ENCODE data around the gene PLCD3.

The PLCD3 gene

DNA sequence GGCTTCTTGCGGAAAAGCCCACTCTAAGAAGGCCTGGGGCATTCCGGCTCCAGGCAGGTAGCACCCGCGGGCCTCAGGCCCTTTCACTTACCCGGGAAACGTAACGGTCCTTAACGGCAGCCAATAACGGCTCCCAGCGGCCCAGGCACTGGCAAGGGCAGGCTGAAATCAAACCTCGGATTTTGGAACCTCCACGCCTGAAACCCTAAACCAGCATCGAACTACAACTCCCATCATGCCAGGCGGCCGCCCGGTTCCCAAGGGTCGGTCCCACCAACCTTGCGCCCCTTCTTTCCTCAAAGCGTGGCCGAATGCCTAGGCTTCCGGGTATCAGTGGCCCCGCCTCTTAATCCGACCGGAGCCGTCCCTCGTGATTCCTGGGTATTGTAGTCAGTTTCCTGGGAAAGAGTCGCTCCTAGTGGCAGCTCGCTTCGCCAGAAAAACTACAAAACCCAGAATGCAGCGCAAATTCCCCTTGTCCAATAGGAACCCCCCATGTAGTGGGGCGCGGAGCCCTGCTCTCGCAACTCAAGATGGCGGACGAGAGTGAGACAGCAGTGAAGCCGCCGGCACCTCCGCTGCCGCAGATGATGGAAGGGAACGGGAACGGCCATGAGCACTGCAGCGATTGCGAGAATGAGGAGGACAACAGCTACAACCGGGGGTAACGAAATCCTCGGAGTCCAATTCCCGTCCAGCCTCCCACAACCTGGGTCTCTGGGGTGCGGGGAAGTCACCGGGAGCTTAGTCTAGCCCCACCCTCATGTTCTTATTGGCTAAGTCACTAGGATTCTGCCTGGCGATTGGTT is 71.3 kb downstream of the PLCD3 start, which contains the start of gene NMT1:
NMT1 (plus strand) TSS at position 521 of the 809 bp plus-strand sequence; CDS start at position 534, 13 bp downstream.
- DNase-seq: peak; percentile 98

DNA sequence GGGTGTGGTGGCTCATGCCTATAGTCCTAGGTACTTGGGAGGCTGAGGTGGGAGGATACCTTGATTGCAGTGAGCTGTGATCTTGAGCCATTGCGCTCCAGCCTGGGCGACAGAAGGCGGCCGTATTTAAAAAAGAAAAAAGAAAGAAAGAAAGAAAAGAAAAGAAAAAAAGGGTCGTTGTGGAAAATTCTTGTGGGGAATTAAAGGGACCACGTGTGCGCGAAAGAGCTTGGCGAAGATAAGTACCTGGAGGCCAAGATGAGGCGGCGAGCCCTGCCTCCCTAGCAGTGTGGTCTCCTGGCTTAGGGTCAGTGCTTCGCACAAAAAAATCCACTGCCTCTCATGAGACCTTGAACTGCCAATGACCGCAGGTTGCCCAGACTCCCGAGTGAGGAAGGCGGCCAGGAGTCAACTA is 71.9 kb downstream of the PLCD3 start:
- DNase-seq: no peak

Measured in SIG-M5 (cell line).